OCI-LY1 (cell line): Measurements from ENCODE around the gene DHRS3.

Source experiments
- H2AFZ ChIP-seq: fragments of 200-600 bp; sonication (generic), shearing (Covaris generic); 2 replicates; pipeline ENCODE4 v1.6.0; 2014; ENCODE audit warnings: antibody characterized with exemption, mild to moderate bottlenecking, low read length
- H3F3A ChIP-seq: fragments of 200-600 bp; sonication (generic), shearing (Covaris generic); 2 replicates; pipeline ENCODE4 v1.6.0; 2014; ENCODE audit warnings: mild to moderate bottlenecking, antibody characterized with exemption, low read length, moderate library complexity; ENCODE audit not compliant: insufficient read depth
- H3K27ac ChIP-seq: fragments of 200-600 bp; sonication (generic); 2 replicates; pipeline ENCODE4 v1.5.1; 2014; ENCODE audit warnings: low read length, mixed run types, mild to moderate bottlenecking, low read depth; ENCODE audit not compliant: poor library complexity, severe bottlenecking
- H3K27me3 ChIP-seq: fragments of 200-600 bp; sonication (generic); 2 replicates; pipeline ENCODE4 v1.6.0; 2014; ENCODE audit warnings: antibody characterized with exemption, mild to moderate bottlenecking, low read length, moderate library complexity; ENCODE audit not compliant: insufficient read depth
- H3K36me3 ChIP-seq: fragments of 200-600 bp; sonication (generic); 2 replicates; pipeline ENCODE4 v1.6.1; 2014; ENCODE audit warnings: mild to moderate bottlenecking, antibody characterized with exemption, low read length, moderate library complexity, mixed read lengths; ENCODE audit not compliant: insufficient read depth
- H3K4me1 ChIP-seq: fragments of 200-600 bp; sonication (generic); 2 replicates; pipeline ENCODE4 v1.5.1; 2014; ENCODE audit warnings: mild to moderate bottlenecking, low read length, moderate library complexity; ENCODE audit not compliant: insufficient read depth, severe bottlenecking
- H3K4me2 ChIP-seq: fragments of 200-600 bp; sonication (generic), shearing (Covaris generic); 2 replicates; pipeline ENCODE4 v1.6.1; 2014; ENCODE audit warnings: low read length
- H3K4me3 ChIP-seq: fragments of 200-600 bp; sonication (generic); 2 replicates; pipeline ENCODE4 v1.5.1; 2014; ENCODE audit warnings: low read length, low read depth, mild to moderate bottlenecking, mixed read lengths; ENCODE audit not compliant: poor library complexity, severe bottlenecking
- H3K79me2 ChIP-seq: fragments of 200-600 bp; shearing (Covaris generic); 2 replicates; pipeline ENCODE4 v1.6.1; 2016; ENCODE audit warnings: mixed run types, low read length, mixed read lengths; ENCODE audit not compliant: insufficient read depth
- H3K9ac ChIP-seq: fragments of 200-600 bp; sonication (generic), shearing (Covaris generic); 2 replicates; pipeline ENCODE4 v1.6.1; 2014; ENCODE audit warnings: mild to moderate bottlenecking, low read length, mixed read lengths
- H3K9me2 ChIP-seq: fragments of 200-600 bp; sonication (generic), shearing (Covaris generic); 2 replicates; pipeline ENCODE4 v1.6.1; 2014; ENCODE audit warnings: low read depth, mild to moderate bottlenecking, low read length, mixed read lengths
- H3K9me3 ChIP-seq: fragments of 200-600 bp; shearing (Covaris generic); 2 replicates; pipeline ENCODE4 v1.6.1; 2014; ENCODE audit warnings: low read length, mixed read lengths
- H4K20me1 ChIP-seq: fragments of 200-600 bp; sonication (generic), shearing (Covaris generic); 2 replicates; pipeline ENCODE4 v1.6.0; 2016; ENCODE audit warnings: mild to moderate bottlenecking, low read length; ENCODE audit not compliant: insufficient read depth
- EZH2 ChIP-seq: fragments of 200-600 bp; sonication (generic), shearing (Covaris generic); IDR thresholded peaks from 2 replicates; pipeline ENCODE4 v1.8.0; 2017; ENCODE audit warnings: borderline replicate concordance, mixed run types, mild to moderate bottlenecking, antibody characterized with exemption, low read length, moderate library complexity, mixed read lengths
- TF ChIP-seq, protein P1 (sequence below): fragments of 200-600 bp; sonication (generic), shearing (Covaris generic); IDR thresholded peaks from 2 replicates; pipeline ENCODE4 v1.5.1; 2017; ENCODE audit warnings: mild to moderate bottlenecking, antibody characterized with exemption, low read length, moderate library complexity, mixed read lengths

Gene DHRS3

DNA sequence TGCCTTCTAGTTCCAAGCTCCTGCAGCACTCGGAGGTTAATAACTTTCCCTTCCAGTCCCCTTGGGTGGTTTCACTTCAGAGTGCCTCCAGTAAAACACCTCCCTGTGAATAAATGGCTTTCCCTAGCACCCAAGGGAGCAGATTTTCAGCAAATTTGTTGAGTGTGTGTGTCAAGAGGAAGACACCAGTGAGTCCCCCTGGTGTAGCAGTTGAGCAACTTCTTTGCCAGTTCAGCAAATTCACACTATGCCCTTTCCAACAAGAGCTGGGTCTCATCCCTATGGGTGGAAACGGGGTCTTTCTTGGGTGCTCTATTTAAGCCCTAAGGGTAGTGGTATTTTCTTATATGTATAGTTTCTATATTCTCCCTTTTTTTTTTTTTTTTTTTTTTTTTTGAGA, 25.1 kb upstream of the DHRS3 start:
- no peak overlapping the region for H3K9ac ChIP-seq
- H3K4me3 ChIP-seq, result no peak overlapping the region
- no peaks in the 10 kb centered on the region for H3K79me2 ChIP-seq
- no peaks in the 10 kb centered on the region for H3K9me2 ChIP-seq
- no peak overlapping the region for H3K4me2 ChIP-seq
- H3K27ac ChIP-seq, result no peak overlapping the region
- no peaks in the 10 kb centered on the region for H3K27me3 ChIP-seq
- TF ChIP-seq, protein P1, sequence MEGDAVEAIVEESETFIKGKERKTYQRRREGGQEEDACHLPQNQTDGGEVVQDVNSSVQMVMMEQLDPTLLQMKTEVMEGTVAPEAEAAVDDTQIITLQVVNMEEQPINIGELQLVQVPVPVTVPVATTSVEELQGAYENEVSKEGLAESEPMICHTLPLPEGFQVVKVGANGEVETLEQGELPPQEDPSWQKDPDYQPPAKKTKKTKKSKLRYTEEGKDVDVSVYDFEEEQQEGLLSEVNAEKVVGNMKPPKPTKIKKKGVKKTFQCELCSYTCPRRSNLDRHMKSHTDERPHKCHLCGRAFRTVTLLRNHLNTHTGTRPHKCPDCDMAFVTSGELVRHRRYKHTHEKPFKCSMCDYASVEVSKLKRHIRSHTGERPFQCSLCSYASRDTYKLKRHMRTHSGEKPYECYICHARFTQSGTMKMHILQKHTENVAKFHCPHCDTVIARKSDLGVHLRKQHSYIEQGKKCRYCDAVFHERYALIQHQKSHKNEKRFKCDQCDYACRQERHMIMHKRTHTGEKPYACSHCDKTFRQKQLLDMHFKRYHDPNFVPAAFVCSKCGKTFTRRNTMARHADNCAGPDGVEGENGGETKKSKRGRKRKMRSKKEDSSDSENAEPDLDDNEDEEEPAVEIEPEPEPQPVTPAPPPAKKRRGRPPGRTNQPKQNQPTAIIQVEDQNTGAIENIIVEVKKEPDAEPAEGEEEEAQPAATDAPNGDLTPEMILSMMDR, result no peak
- no peak for TF ChIP-seq EZH2
- no peaks in the 10 kb centered on the region for H4K20me1 ChIP-seq
- H3F3A ChIP-seq, result no peaks in the 10 kb centered on the region
- peaks cover 10% of the 10 kb centered on the region for H3K9me3 ChIP-seq
- H2AFZ ChIP-seq, result no peak overlapping the region
- no peaks in the 10 kb centered on the region for H3K36me3 ChIP-seq
- no peaks in the 10 kb centered on the region for H3K4me1 ChIP-seq

DNA sequence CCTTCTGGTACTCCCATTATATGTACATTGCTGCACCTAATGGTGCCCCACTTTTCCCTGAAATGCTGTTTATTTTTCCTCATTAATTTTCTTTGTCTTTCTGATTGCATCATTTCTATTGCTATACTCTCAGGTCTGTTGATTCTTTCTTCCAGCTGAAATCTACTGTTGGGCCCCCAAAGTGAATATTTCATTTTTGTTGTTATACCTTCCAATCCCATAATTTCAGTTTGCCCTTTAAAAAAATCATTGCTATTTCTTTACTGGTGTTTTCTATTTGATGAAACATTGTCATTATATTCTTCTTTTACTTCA, 22.9 kb upstream of the DHRS3 start:
- no peak overlapping the region for H3K9ac ChIP-seq
- H3K79me2 ChIP-seq, result no peaks in the 10 kb centered on the region
- H2AFZ ChIP-seq, result no peak overlapping the region
- no peaks in the 10 kb centered on the region for H3K27me3 ChIP-seq
- H3K9me2 ChIP-seq, result no peaks in the 10 kb centered on the region
- no peaks in the 10 kb centered on the region for H3K36me3 ChIP-seq
- no peaks in the 10 kb centered on the region for H4K20me1 ChIP-seq
- no peak overlapping the region for H3K4me2 ChIP-seq
- H3K4me3 ChIP-seq, result no peak overlapping the region
- no peaks in the 10 kb centered on the region for H3K4me1 ChIP-seq
- peaks cover 10% of the 10 kb centered on the region for H3K9me3 ChIP-seq
- H3F3A ChIP-seq, result no peaks in the 10 kb centered on the region
- H3K27ac ChIP-seq, result no peak overlapping the region
- TF ChIP-seq, protein P1, result no peak
- no peak for TF ChIP-seq EZH2

DNA sequence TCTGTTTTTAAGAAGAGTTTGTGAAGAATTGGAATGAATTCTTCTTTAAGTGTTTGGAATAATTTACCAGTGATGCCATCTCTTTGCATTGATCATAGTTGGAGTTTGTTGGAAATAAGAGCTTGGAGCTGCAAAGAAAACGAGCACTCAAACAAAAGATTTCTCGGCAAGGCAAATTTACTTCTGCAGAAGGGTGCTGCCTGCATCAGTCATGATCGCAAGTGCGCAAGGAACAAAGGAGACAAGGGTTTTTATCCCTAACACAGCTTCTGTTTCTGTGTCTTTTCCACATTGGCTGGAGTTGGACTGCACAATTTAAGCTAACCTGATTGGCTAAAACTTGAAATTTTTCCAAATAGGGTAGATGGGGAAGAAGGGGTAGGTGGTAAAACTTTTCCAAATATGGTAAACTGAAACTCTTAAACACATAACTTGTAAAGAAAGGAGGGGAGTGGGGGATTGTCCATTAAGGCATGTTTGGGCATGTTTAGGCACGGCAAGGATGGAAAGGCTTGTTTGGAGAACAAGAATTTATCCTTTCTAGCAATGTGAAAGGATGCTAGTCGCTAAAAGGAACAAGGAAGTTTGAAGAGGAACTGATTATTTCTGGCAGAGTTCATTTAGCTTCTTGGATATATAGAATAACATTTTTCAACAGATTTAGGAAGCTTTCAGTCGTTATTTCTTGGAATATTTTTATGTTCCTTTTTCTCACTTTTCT, 22.4 kb upstream of the DHRS3 start:
- H3K4me3 ChIP-seq, result no peak overlapping the region
- TF ChIP-seq, protein P1, result no peak
- no peak for TF ChIP-seq EZH2
- no peak overlapping the region for H3K4me2 ChIP-seq
- H4K20me1 ChIP-seq, result no peaks in the 10 kb centered on the region
- no peaks in the 10 kb centered on the region for H3F3A ChIP-seq
- no peak overlapping the region for H2AFZ ChIP-seq
- H3K4me1 ChIP-seq, result no peaks in the 10 kb centered on the region
- H3K9me2 ChIP-seq, result no peaks in the 10 kb centered on the region
- H3K79me2 ChIP-seq, result no peaks in the 10 kb centered on the region
- H3K27ac ChIP-seq, result no peak overlapping the region
- H3K9me3 ChIP-seq, result peaks cover 10% of the 10 kb centered on the region
- H3K36me3 ChIP-seq, result no peaks in the 10 kb centered on the region
- no peak overlapping the region for H3K9ac ChIP-seq
- no peaks in the 10 kb centered on the region for H3K27me3 ChIP-seq
